HG03103 (cell line): ENCODE measurements around the gene SPTBN2.

ENCODE experiments used
- ATAC-seq: cut with Tn5 transposase; IDR thresholded peaks from one replicate; pipeline ENCODE4 v1.9.1; 2021; ENCODE audit warnings: low read depth; ENCODE audit not compliant: unreplicated experiment

The SPTBN2 gene

GRCh38 chr11:66728693-66729385 is at the start of gene SPTBN2:
Gene SPTBN2, minus strand, starts transcription at chr11:66729216. Its CDS starts 7,976 bp downstream, at chr11:66721240.
- ATAC-seq, result no peak

- ATAC-seq, result no peak
Measured at GRCh38 chr11:66768818-66769217, 39.8 kb upstream of the SPTBN2 start.

GRCh38 chr11:66768088-66768521 is 39.1 kb upstream of the SPTBN2 start:
- no peak for ATAC-seq

- ATAC-seq, result no peak
Measured at GRCh38 chr11:66767666-66768065, 38.6 kb upstream of the SPTBN2 start.

- no peak for ATAC-seq
Measured at GRCh38 chr11:66766681-66767080, 37.7 kb upstream of the SPTBN2 start.

- no peak for ATAC-seq
Measured at GRCh38 chr11:66762088-66762487, 33.1 kb upstream of the SPTBN2 start.

GRCh38 chr11:66752148-66752547 is 23.1 kb upstream of the SPTBN2 start:
- no peak for ATAC-seq

GRCh38 chr11:66749091-66749490 is 20.1 kb upstream of the SPTBN2 start:
- ATAC-seq, result no peak

- ATAC-seq, result no peak
Measured at GRCh38 chr11:66747480-66747879, 18.5 kb upstream of the SPTBN2 start.

GRCh38 chr11:66745356-66746235 is 16.6 kb upstream of the SPTBN2 start:
- no peak for ATAC-seq

GRCh38 chr11:66744485-66745355 is 15.7 kb upstream of the SPTBN2 start:
- ATAC-seq, result no peak

- no peak for ATAC-seq
Measured at GRCh38 chr11:66743271-66743968, 14.4 kb upstream of the SPTBN2 start.

GRCh38 chr11:66741153-66741552 is 12.1 kb upstream of the SPTBN2 start:
- ATAC-seq, result no peak

- ATAC-seq, result no peak
Measured at GRCh38 chr11:66739983-66740382, 11.0 kb upstream of the SPTBN2 start.

GRCh38 chr11:66734215-66734614 is 5.2 kb upstream of the SPTBN2 start:
- ATAC-seq, result no peak

- ATAC-seq, result no peak
Measured at GRCh38 chr11:66729447-66729846, 431 bp upstream of the SPTBN2 start.

GRCh38 chr11:66728038-66728692 is 851 bp downstream of the SPTBN2 start:
- ATAC-seq, result no peak

- ATAC-seq, result no peak
Measured at GRCh38 chr11:66727282-66728037, 1.6 kb downstream of the SPTBN2 start.

- ATAC-seq, result no peak
Measured at GRCh38 chr11:66725647-66726046, 3.4 kb downstream of the SPTBN2 start.
